Measurements from ENCODE around the gene PLAAT2.
"Not testable (repeated sequence)": the region's sequence is repeated elsewhere in the genome, so short reads cannot be mapped to it uniquely, and the experiment has no call there.

Gene PLAAT2

GRCh38 chr11:63602290-63603179 is 39.4 kb upstream of the PLAAT2 start:
- not testable (repeated sequence) for H3K4me1 ChIP-seq (ENCODE audit: control insufficient read depth, insufficient read depth, low read length); H3K27ac ChIP-seq (ENCODE audit: insufficient read depth, low read depth, low read length, poor library complexity, severe bottlenecking); H3K9me3 ChIP-seq (ENCODE audit: control insufficient read depth, low read length); H3K27me3 ChIP-seq (ENCODE audit: control insufficient read depth, insufficient read depth, low read length, poor library complexity, severe bottlenecking); H3K4me3 ChIP-seq (ENCODE audit: insufficient read depth, low read depth, low read length); H3K36me3 ChIP-seq (ENCODE audit: control insufficient read depth, insufficient read depth, low read length)
- 94 to 96% methylated on average over 9 to 11 of the region's 11 CpGs for WGBS, 2 experiments

GRCh38 chr11:63599211-63600122 is 36.3 kb upstream of the PLAAT2 start:
- WGBS, 2 experiments, result 90 to 91% methylated on average over 7 of the region's 7 CpGs
- no peak overlapping the region for H3K27ac ChIP-seq (ENCODE audit: insufficient read depth, low read depth, low read length, poor library complexity, severe bottlenecking)
- H3K36me3 ChIP-seq (ENCODE audit: control insufficient read depth, insufficient read depth, low read length), result no peaks in the 10 kb centered on the region
- no peaks in the 10 kb centered on the region for H3K27me3 ChIP-seq (ENCODE audit: control insufficient read depth, insufficient read depth, low read length, poor library complexity, severe bottlenecking)
- H3K4me1 ChIP-seq (ENCODE audit: control insufficient read depth, insufficient read depth, low read length), result peaks cover 7% of the 10 kb centered on the region
- no peak overlapping the region for H3K4me3 ChIP-seq (ENCODE audit: insufficient read depth, low read depth, low read length)
- H3K9me3 ChIP-seq (ENCODE audit: control insufficient read depth, low read length), result no peaks in the 10 kb centered on the region

- H3K4me3 ChIP-seq (ENCODE audit: insufficient read depth, low read depth, low read length), result no peak overlapping the region
- H3K27me3 ChIP-seq (ENCODE audit: control insufficient read depth, insufficient read depth, low read length, poor library complexity, severe bottlenecking), result no peaks in the 10 kb centered on the region
- no peaks in the 10 kb centered on the region for H3K36me3 ChIP-seq (ENCODE audit: control insufficient read depth, insufficient read depth, low read length)
- no peak overlapping the region for H3K27ac ChIP-seq (ENCODE audit: insufficient read depth, low read depth, low read length, poor library complexity, severe bottlenecking)
- no peaks in the 10 kb centered on the region for H3K9me3 ChIP-seq (ENCODE audit: control insufficient read depth, low read length)
- H3K4me1 ChIP-seq (ENCODE audit: control insufficient read depth, insufficient read depth, low read length), result peaks cover 5% of the 10 kb centered on the region
- 93 to 94% methylated on average over 4 of the region's 4 CpGs for WGBS, 2 experiments
Observed at GRCh38 chr11:63598556-63598955, 35.4 kb upstream of the PLAAT2 start.

GRCh38 chr11:63595296-63595695 is 32.1 kb upstream of the PLAAT2 start:
- Histone ChIP-seq H3K9me3 (ENCODE audit: control insufficient read depth, low read length) (no peaks in the 10 kb centered on the region), H3K4me1 (ENCODE audit: control insufficient read depth, insufficient read depth, low read length) (no peaks in the 10 kb centered on the region), H3K27me3 (ENCODE audit: control insufficient read depth, insufficient read depth, low read length, poor library complexity, severe bottlenecking) (no peaks in the 10 kb centered on the region), H3K27ac (ENCODE audit: insufficient read depth, low read depth, low read length, poor library complexity, severe bottlenecking) (no peak overlapping the region), H3K36me3 (ENCODE audit: control insufficient read depth, insufficient read depth, low read length) (no peaks in the 10 kb centered on the region), H3K4me3 (ENCODE audit: insufficient read depth, low read depth, low read length) (no peak overlapping the region)
- 93 to 97% methylated on average over 4 of the region's 4 CpGs for WGBS, 2 experiments

- Histone ChIP-seq H3K36me3 (ENCODE audit: control insufficient read depth, insufficient read depth, low read length) (no peaks in the 10 kb centered on the region), H3K4me3 (ENCODE audit: insufficient read depth, low read depth, low read length) (no peak overlapping the region), H3K4me1 (ENCODE audit: control insufficient read depth, insufficient read depth, low read length) (no peaks in the 10 kb centered on the region), H3K27ac (ENCODE audit: insufficient read depth, low read depth, low read length, poor library complexity, severe bottlenecking) (no peak overlapping the region), H3K9me3 (ENCODE audit: control insufficient read depth, low read length) (no peaks in the 10 kb centered on the region), H3K27me3 (ENCODE audit: control insufficient read depth, insufficient read depth, low read length, poor library complexity, severe bottlenecking) (no peaks in the 10 kb centered on the region)
- 80 to 85% methylated on average over 4 of the region's 4 CpGs for WGBS, 2 experiments
Observed at GRCh38 chr11:63592975-63593395, 29.8 kb upstream of the PLAAT2 start.

- Histone ChIP-seq H3K27me3 (ENCODE audit: control insufficient read depth, insufficient read depth, low read length, poor library complexity, severe bottlenecking) (no peaks in the 10 kb centered on the region), H3K27ac (ENCODE audit: insufficient read depth, low read depth, low read length, poor library complexity, severe bottlenecking) (no peak overlapping the region), H3K36me3 (ENCODE audit: control insufficient read depth, insufficient read depth, low read length) (no peaks in the 10 kb centered on the region), H3K9me3 (ENCODE audit: control insufficient read depth, low read length) (no peaks in the 10 kb centered on the region), H3K4me3 (ENCODE audit: insufficient read depth, low read depth, low read length) (no peak overlapping the region), H3K4me1 (ENCODE audit: control insufficient read depth, insufficient read depth, low read length) (no peaks in the 10 kb centered on the region)
- WGBS, 2 experiments, result 93 to 95% methylated on average over 18 of the region's 18 CpGs
Observed at GRCh38 chr11:63590024-63590788, 27.0 kb upstream of the PLAAT2 start.

- H3K27ac ChIP-seq (ENCODE audit: insufficient read depth, low read depth, low read length, poor library complexity, severe bottlenecking), result no peak overlapping the region
Observed at GRCh38 chr11:63589000-63589399, 25.8 kb upstream of the PLAAT2 start.

GRCh38 chr11:63586451-63587166 is 23.4 kb upstream of the PLAAT2 start:
- Histone ChIP-seq H3K36me3 (ENCODE audit: control insufficient read depth, insufficient read depth, low read length) (no peaks in the 10 kb centered on the region), H3K4me3 (ENCODE audit: insufficient read depth, low read depth, low read length) (no peak overlapping the region), H3K9me3 (ENCODE audit: control insufficient read depth, low read length) (no peaks in the 10 kb centered on the region), H3K4me1 (ENCODE audit: control insufficient read depth, insufficient read depth, low read length) (peaks cover 2% of the 10 kb centered on the region), H3K27me3 (ENCODE audit: control insufficient read depth, insufficient read depth, low read length, poor library complexity, severe bottlenecking) (no peaks in the 10 kb centered on the region), H3K27ac (ENCODE audit: insufficient read depth, low read depth, low read length, poor library complexity, severe bottlenecking) (no peak overlapping the region)
- 84 to 92% methylated on average over 5 to 6 of the region's 6 CpGs for WGBS, 2 experiments

More at GRCh38 chr11:63589000-63589399, 25.8 kb upstream of the PLAAT2 start:
- Histone ChIP-seq H3K9me3 (ENCODE audit: control insufficient read depth, low read length) (no peaks in the 10 kb centered on the region), H3K27me3 (ENCODE audit: control insufficient read depth, insufficient read depth, low read length, poor library complexity, severe bottlenecking) (no peaks in the 10 kb centered on the region), H3K36me3 (ENCODE audit: control insufficient read depth, insufficient read depth, low read length) (no peaks in the 10 kb centered on the region), H3K4me3 (ENCODE audit: insufficient read depth, low read depth, low read length) (no peak overlapping the region), H3K4me1 (ENCODE audit: control insufficient read depth, insufficient read depth, low read length) (no peaks in the 10 kb centered on the region)
- WGBS, 2 experiments, result 89 to 97% methylated on average over 2 to 3 of the region's 3 CpGs

- Histone ChIP-seq H3K27ac (ENCODE audit: insufficient read depth, low read depth, low read length, poor library complexity, severe bottlenecking) (no peak overlapping the region), H3K9me3 (ENCODE audit: control insufficient read depth, low read length) (no peaks in the 10 kb centered on the region), H3K27me3 (ENCODE audit: control insufficient read depth, insufficient read depth, low read length, poor library complexity, severe bottlenecking) (no peaks in the 10 kb centered on the region), H3K36me3 (ENCODE audit: control insufficient read depth, insufficient read depth, low read length) (no peaks in the 10 kb centered on the region), H3K4me1 (ENCODE audit: control insufficient read depth, insufficient read depth, low read length) (peaks cover 2% of the 10 kb centered on the region), H3K4me3 (ENCODE audit: insufficient read depth, low read depth, low read length) (no peak overlapping the region)
Observed at GRCh38 chr11:63583357-63583677, 20.1 kb upstream of the PLAAT2 start.

All from ectodermal cell (in vitro differentiated cells).